ENCODE measurements around the gene KLHL2.
"Not testable (repeated sequence)": the region's sequence is repeated elsewhere in the genome, so short reads cannot be mapped to it uniquely, and the experiment has no call there.

DNA sequence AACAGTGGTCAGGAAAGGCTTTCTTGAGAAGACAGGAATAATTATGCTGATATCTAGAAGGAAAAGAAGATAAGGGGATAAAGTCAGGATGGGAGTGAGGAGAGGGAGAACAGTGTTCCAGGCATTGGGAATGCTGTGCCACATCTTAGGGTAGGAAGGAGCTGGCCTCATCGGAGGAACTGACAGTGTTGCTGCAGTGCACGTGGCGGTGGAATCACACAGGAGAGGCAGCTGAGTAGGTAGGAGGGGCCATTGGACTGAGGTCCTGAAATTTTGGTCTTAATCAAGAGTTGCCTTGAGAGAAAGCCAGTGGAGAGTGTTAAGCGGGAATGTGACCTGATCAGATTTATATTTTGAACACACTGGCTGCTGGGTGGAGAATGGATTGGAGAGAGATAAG is 13.9 kb downstream of the KLHL2 start:
- TF ChIP-seq POLR2A, POLR2AphosphoS5 (IDR thresholded peaks at IDR 0.05): not testable (repeated sequence)
- TF ChIP-seq, protein P1, sequence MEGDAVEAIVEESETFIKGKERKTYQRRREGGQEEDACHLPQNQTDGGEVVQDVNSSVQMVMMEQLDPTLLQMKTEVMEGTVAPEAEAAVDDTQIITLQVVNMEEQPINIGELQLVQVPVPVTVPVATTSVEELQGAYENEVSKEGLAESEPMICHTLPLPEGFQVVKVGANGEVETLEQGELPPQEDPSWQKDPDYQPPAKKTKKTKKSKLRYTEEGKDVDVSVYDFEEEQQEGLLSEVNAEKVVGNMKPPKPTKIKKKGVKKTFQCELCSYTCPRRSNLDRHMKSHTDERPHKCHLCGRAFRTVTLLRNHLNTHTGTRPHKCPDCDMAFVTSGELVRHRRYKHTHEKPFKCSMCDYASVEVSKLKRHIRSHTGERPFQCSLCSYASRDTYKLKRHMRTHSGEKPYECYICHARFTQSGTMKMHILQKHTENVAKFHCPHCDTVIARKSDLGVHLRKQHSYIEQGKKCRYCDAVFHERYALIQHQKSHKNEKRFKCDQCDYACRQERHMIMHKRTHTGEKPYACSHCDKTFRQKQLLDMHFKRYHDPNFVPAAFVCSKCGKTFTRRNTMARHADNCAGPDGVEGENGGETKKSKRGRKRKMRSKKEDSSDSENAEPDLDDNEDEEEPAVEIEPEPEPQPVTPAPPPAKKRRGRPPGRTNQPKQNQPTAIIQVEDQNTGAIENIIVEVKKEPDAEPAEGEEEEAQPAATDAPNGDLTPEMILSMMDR (IDR thresholded peaks at IDR 0.05) = not testable (repeated sequence)
